HG03460 (cell line): ENCODE measurements around the gene NLGN3.

Experiments used
- ATAC-seq: cut with Tn5 transposase; IDR thresholded peaks from one replicate; pipeline ENCODE4 v1.9.1; 2021; ENCODE audit not compliant: unreplicated experiment

The NLGN3 gene

DNA sequence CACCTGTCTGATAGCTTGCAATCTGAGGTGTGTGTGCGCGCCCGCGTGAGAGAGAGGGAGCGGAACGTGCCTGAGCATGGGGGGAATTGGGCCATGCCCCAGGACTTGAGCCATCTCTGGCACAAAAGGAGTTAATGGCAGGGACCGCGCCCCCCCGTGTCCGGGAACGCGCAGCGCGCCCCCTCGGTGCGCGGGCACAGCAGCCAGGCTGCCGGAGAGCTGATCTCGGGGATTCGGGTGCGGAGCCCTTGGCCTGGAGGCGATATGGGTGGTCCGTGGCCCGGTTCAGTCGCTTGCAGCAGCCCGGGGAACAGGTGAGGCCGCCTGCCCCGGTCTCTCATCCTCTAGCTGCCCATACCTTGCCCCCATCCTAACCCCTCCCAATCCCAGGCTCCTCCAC is at the start of gene NLGN3:
Gene NLGN3, plus strand, starts transcription at position 191 of the 400 bp plus-strand sequence. CDS start 2,909 bp downstream, outside the sequence.
- no peak for ATAC-seq

DNA sequence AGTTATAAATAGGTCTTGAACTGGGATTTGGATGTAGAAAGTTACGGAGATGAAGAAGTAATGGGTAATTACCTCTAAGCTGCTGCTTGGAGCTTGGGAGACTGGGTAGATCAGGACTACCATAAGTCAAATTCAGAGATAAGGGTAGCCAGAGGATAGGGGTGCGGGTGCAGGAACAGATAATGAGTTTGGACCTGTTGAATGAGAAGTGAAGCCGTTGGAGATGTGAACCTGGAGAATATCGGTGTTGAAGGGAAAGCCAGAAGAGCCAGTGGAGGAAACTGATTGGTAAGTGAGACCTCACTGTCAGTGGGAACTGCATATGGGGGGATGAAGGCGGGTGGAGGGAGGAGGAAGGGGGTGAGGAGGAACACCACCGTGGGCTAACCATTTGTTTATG is 49.6 kb upstream of the NLGN3 start:
- no peak for ATAC-seq

DNA sequence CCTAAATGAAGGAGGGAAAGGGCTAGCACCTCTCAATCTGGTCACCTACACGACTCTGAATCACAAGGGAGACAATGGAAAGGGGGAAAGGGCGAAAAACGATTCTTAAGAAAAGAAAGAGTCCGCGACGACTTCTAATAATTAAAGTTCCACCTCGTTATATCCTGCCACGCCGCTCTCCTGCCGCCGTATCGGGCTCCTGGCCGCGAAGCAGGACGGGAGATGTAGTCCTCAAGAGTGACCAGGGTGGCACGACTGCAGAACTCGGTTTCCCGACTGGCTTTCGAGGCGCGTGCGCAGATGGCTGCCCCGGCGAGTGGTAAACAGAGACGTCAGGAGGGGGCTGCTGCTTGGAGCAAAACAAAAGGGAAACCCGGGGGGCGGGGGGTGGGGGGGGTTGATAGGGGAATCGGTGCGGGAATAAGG is 49.1 kb upstream of the NLGN3 start, which contains the start of gene FOXO4:
Gene FOXO4, plus strand, starts transcription at position 297 of the 426 bp plus-strand sequence. CDS start 678 bp downstream, outside the sequence.
- ATAC-seq: peak; percentile 91

DNA sequence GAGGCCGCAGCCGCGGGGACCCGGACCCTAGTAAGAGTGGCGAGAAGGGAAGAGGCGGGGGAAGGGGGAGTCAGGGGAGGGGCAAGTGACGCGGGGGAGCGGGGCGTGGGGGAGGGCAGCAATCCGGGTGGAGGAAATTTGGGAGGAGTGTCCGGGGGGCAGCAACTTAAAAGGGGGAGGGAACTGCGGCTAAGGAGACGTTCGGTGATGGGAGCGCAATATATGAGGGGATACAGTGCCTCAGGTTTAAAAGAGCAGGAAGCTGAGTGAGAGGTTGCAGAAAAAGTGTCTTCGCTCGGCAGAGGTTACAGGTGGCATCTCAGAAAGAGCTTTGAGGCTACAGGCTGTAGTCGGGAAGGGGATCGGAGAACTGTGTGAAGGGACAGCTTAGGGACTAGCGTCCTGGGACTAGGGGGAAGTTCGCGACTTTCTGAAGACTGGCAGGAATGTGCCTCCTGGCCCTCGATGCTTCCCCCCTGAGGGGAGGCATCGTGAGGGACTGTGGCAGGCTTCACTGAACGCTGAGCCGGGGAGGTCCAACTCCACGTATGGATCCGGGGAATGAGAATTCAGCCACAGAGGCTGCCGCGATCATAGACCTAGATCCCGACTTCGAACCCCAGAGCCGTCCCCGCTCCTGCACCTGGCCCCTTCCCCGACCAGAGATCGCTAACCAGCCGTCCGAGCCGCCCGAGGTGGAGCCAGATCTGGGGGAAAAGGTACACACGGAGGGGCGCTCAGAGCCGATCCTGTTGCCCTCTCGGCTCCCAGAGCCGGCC is 48.5 kb upstream of the NLGN3 start:
- ATAC-seq: no peak

DNA sequence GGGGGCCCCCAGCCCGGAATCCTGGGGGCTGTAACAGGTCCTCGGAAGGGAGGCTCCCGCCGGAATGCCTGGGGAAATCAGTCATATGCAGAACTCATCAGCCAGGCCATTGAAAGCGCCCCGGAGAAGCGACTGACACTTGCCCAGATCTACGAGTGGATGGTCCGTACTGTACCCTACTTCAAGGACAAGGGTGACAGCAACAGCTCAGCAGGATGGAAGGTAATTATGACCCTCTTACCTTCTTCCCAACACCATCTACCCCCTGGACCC is 47.9 kb upstream of the NLGN3 start:
- no peak for ATAC-seq

DNA sequence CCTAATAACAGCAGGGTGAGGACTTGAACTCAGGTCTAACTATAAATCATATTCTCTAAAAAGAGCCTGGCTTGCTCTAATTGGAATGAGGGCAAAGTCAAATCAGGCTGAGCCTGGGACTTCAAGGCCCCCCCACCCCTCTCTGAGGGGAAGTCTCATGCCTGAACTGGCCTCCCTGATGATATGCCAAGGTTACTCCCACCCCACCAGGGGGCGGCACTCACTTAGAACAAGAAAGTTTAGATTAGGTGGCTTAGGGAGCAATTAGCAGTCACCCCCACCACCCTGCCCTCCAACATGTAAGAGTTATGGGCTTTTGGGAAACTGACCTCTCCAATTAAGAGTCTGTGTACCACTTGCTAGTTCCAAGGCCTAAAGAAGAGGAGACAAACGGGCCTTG is 46.3 kb upstream of the NLGN3 start:
- ATAC-seq: no peak

DNA sequence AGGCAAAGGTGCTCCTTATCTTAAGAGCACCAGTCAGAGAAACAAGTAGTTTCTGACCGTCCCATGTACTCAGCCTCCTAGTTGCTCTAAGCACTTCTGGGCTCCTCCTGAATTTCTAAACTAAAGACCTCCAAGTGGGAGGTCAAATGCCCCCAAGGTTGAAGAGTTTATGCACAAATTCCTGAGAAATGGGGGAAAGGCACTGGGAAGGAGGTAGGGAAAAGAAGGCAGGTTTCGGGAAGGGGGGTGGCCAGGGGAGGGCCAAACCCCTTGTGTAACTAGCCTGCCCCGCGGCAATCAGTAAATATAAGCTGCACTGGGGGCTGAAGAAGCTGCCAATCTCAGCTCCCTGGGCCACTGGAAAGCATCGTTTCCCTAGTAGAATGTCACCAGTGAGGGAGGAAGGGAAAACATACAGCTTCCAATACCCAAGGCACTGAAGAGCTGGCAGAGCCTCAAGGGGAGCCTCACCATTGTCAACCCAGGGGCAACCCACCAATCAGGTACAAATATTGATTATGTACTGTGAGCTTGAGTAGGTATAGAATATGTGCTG is 45.6 kb upstream of the NLGN3 start:
- ATAC-seq: no peak

DNA sequence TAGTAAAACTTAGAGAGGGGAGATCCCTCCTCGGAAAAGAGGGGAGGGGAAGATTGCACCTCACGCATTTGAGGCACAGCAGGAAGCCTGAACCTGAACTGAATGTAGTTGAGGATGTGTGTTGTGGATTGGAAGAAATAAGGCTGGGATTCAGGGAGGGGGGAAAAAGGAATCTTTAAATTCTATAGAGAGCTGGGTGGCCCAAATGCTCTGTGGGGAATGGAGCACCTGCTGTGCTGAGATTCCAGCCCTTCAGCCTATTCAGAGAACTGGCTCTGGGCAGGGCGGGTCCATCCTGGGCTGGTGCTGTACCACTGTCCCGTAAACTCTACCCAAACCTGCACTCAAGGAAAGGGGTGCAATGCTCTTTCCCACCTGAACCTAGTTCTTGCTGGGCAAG is 44.9 kb upstream of the NLGN3 start:
- no peak for ATAC-seq

DNA sequence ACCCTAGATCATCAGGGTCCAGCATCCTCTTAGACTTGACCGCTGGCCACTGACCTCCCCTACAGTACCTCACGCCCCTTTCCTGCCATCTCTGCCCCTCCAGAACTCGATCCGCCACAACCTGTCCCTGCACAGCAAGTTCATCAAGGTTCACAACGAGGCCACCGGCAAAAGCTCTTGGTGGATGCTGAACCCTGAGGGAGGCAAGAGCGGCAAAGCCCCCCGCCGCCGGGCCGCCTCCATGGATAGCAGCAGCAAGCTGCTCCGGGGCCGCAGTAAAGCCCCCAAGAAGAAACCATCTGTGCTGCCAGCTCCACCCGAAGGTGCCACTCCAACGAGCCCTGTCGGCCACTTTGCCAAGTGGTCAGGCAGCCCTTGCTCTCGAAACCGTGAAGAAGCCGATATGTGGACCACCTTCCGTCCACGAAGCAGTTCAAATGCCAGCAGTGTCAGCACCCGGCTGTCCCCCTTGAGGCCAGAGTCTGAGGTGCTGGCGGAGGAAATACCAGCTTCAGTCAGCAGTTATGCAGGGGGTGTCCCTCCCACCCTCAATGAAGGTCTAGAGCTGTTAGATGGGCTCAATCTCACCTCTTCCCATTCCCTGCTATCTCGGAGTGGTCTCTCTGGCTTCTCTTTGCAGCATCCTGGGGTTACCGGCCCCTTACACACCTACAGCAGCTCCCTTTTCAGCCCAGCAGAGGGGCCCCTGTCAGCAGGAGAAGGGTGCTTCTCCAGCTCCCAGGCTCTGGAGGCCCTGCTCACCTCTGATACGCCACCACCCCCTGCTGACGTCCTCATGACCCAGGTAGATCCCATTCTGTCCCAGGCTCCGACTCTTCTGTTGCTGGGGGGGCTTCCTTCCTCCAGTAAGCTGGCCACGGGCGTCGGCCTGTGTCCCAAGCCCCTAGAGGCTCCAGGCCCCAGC is 43.8 kb upstream of the NLGN3 start:
- ATAC-seq: no peak

DNA sequence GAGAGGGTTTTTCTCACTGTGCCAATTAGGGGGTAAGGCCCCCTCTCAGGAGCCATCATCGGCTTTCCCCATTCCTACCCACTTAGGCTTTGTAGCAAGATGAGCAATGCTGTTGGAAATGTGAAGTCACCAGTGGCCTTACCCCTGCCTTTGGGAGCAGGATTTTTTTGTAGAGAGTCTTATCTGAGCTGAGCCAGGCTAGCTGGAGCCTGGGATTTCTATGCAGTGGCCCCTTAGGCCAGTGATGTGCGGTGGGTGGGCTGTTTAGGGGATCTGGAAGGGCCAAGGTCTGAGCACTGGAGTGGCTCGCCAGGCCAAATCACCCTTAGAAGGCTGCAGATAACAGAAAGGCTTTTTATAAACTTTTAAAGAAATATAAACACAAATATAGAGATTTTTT is 42.3 kb upstream of the NLGN3 start:
- no peak for ATAC-seq

DNA sequence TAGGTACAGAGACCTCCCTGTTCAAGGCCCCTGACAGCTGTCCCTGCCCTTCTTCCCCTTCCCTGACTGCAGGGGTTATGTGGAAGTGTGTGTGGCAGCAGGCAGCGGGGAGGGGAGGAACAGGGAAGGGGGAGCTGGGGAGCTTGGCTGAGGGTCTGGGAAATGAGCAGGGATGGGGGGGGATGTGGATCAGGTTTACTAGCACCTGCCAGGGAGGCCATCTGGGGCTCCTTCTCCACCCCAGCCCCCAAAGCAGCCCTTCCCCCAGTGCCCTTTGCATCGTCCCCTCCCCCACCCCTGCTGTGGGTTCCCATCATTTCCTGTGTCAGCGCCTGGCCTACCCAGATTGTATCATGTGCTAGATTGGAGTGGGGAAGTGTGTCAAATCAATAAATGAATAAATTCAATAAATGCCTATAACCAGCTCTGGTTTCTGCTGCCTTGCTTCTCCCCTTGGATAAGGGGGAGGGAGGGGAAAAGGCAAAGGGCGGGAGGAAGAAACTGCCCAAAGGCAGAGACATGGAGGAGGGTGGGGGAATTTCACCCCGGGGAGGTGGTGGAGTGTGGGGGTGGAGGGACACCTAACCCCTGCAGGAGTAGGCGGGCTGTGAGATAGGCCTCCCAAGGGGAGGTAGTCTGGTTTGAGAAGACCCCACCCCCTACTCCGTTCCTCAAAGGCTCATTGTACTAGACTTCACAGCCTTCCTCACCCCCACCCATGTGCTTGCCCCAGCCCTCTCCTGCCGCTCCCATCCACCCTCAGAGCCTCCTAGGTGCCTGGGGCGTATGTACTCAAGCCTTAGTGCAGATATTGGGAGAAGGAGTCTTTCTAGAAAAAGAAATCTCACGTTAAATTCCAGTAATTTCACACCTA is 41.3 kb upstream of the NLGN3 start:
- peak; percentile 42 for ATAC-seq

DNA sequence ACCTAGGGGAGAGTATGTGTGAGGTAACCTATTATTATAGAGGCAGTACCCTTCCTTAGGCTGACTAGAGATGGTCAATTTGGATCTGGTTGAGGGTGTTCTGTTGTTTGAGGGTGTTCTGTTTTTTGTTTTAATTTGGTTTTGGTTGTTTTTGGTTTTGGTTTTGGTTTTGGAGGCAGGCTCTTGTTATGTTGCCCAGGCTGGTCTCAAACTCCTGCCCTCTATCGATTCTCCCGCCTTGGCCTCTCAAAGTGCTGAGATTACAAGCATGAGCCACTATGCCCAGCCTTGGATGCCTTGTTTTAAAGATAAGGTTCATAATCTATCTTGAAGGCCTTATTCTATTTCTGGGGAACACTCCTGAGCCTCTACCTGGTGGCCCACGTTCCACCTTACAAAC is 39.0 kb upstream of the NLGN3 start:
- ATAC-seq: no peak

DNA sequence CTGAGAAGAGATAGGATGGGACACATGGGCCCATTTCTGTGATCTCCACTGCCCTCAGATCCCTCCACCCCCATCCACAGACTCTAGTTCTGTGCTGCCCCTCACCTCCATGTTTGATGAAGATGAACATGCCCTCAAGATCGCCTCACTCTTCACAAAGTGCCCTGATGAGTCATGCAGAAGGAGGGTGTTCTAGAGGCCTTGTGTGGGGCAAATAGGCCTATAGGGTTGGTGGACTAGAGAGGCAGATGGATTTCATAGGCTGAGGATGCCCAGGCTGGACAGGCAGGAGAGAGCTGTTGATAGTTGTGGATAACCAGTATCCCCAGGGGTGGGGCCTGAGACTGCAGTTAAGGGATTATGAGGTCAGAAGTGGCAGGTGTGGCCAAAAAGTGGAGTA is 38.2 kb upstream of the NLGN3 start, which contains the start of gene CXorf65:
Gene CXorf65, minus strand, starts transcription at position 314 of the 400 bp plus-strand sequence. Its CDS starts 184 bp downstream, at position 130.
- no peak for ATAC-seq

DNA sequence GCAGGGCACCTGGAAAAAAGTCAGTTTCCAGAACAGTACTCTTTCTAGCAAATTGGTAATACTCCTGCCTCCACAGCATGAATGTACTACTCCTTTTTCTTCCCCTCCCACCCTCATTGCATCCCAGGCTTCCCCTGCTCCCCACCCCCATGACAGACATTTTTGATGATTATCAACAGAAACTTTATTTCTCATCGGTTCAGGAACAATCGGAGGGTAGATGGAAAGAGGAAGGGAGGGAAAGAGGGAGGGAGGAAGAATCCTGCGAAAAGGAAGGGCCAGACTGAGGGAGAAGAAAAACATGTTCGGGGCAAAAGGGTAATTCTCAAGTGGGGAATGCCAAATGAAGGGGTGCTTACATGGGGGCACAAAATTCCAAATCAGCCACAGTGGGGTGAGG is 37.4 kb upstream of the NLGN3 start:
- no peak for ATAC-seq

DNA sequence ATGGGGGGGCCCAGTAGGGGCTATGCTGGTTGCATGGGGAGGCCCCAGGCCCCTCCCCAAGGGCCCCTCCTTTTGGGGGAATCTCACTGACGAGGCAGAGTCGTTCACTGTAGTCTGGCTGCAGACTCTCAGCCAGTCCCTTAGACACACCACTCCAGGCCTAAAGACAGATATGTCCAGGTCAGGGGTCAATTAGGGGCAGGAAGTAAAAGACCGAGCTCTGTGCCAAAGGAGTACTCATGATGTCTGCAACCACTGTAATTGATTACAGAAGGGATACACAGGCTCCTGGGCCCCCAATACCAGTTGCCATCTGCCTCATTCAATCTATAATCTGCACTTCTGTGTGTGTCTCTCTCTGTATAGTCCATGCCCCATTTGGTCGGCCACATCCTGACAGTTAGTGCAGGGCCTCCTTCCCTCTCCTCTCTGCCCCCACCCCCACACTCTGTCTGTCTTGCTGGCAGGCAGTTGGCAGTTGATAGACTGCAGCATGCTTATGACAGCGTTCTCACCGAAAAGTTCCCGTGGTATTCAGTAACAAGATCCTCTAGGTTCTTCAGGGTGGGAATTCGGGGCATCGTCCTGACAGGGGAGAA is 36.8 kb upstream of the NLGN3 start:
- ATAC-seq: no peak

DNA sequence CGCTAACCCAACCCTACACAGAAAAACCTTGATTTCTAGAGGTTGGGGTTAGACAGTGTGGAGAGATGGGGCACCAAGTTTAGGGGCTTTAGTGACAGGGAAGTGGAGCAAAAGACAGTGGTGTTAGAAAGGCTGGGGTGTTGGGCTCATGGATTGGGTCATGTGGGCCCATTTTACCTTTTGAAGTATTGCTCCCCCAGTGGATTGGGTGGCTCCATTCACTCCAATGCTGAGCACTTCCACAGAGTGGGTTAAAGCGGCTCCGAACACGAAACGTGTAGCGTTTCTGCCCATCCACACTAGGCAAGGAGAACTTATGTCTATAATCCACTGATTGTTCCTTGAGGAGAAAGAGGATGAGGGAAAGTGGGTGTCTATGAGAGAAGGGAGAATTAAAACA is 35.6 kb upstream of the NLGN3 start:
- ATAC-seq: no peak

DNA sequence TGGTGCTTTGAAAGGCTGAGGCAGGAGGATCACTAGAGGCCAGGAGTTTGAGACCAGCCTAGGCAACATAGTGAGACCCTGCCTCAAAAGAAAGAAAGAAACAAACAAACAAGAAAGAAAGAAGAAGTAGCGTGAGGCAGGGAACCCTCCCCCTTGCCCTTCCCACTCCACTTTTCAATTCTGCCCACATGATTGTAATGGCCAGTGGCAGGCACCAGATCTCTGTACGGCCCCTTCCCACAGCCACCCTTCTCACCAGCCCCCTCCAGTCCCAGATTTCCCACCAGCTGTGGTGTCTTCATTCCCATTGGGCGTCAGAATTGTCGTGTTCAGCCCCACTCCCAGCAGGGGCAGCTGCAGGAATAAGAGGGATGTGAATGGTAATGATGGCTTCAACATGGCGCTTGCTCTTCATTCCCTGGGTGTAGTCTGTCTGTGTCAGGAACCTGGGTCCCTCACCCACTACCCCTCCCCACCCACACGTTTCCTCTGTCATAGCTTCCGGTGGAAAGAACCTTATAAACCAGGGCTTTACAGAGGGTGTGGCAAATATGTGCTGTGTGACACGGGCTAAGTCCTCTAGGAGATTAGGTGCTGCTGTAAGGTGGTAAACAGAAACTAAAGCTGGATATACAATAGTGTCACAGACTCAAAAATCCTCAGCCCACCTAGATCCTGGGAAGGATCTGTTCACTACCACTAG is 33.3 kb upstream of the NLGN3 start, which contains the start of gene IL2RG:
Gene IL2RG, minus strand, starts transcription at position 437 of the 703 bp plus-strand sequence. Its CDS starts 38 bp downstream, at position 399.
- ATAC-seq: peak; percentile 90

DNA sequence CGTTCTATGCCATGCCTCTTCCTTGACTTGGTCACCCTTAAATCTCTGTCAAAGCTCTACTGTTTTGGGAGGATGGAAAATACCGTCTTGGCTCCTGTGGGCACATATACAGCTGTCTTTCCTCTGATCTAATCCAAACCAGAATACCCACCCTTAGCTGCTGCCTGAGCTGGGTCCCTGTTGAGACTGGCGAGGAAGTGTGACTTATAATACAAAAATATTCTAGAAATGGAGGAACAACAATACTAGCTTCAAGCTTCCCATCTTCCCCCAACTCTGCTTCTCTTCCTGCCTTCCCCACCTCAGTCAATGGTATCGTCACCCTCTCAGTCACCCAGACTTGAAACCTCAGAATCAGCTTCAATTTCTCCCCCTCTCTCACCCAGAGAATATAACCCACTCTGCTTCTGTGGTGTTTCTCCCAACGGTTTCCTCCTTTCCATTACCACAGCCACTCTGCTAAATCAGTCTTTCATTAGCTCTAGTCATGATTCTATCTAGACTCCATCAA is 32.7 kb upstream of the NLGN3 start:
- ATAC-seq: peak; percentile 39

DNA sequence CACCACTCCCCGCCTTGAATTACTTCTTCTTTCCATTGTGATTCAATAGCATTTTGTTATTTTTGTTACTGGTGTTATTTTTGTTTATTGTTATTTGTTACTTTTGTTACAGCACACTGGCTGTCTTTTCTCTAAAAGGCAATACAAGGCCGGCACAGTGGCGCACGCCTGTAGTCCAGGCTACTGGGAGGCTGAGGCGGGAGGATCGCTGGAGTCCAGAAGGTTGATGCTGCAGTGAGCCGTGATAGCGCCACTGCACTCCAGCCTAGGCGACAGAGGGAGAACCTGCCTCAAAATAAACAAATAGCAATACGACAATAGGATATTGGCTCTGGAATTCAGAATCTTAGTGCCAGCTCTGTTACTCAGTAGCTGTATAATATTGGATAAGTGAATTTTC is 27.3 kb upstream of the NLGN3 start:
- ATAC-seq: no peak
